GM03348 (cell line): ENCODE data around the gene NCL.

ENCODE experiments used
- DNase-seq: peaks from one replicate; pipeline ENCODE4 v3.0.0; 2012; ENCODE audit warnings: low spot score

The NCL gene, protein sequence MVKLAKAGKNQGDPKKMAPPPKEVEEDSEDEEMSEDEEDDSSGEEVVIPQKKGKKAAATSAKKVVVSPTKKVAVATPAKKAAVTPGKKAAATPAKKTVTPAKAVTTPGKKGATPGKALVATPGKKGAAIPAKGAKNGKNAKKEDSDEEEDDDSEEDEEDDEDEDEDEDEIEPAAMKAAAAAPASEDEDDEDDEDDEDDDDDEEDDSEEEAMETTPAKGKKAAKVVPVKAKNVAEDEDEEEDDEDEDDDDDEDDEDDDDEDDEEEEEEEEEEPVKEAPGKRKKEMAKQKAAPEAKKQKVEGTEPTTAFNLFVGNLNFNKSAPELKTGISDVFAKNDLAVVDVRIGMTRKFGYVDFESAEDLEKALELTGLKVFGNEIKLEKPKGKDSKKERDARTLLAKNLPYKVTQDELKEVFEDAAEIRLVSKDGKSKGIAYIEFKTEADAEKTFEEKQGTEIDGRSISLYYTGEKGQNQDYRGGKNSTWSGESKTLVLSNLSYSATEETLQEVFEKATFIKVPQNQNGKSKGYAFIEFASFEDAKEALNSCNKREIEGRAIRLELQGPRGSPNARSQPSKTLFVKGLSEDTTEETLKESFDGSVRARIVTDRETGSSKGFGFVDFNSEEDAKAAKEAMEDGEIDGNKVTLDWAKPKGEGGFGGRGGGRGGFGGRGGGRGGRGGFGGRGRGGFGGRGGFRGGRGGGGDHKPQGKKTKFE

DNA sequence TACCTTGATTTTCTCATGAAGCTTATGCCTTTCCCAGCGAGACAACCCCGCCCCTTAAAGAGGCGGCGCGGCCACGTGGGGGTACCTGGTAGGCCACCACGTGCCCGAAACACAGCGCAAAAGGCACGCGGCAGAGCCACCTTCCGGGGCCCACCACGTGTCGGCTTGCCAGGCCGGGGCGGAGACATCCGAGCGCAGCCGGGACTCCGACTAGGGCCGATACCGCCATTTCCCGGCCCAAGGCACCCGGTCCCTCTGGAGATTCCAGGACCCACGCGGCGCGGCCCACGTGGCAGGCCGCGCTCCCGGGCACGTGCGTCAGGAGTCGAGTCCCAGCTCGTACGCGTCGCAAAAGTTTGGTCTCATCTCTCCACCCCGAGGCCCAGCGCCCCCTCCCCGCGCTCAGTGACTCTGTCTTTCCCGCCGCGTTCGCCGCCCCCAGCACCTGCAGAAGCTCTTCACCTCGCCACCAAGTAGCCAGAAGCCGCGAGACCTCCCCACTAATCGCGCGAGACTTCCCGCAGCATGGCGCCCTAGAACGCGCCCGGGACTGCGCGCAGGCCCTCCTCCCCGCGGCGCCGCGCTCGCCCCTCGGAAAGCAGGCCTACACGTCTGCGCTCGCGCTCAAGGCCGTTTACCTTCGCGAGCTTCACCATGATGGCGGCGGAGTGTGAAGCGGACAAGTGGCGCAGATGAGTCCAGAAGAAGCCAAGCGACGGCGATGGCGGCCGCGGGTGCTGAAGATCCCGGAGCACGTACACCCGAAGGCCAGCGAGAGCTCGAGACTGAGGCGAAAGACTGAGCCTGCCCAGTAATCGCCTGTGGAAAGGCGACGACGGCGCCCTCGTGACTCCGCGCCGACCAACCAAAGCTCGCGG is at the start of gene NCL:
TSS of gene NCL (minus strand) at position 787 of the 878 bp plus-strand sequence. CDS start at position 656, 131 bp downstream.
- peak; percentile 89 for DNase-seq

DNA sequence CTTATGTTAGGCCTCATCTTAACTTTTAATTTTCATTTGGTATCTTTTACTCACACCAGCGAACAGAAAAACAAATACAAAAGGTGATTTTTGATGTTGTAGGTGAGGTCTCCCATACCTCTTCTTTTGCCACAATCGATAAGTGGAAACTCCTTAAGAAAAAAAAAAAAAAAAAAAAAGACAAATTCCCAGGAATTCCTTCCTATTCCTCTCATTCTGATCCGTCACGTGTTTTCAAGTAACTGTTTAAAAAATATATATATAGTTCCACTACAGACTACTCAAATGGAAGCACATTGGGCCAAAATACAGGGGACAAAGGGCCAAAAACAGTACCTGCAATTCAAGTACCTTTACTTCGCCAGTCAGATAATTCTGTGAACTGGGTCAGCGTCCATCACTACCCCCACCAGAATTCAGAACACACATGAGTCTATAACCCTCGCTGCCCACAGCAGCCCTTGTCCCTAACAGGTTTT is 49.5 kb upstream of the NCL start:
- no peak for DNase-seq

DNA sequence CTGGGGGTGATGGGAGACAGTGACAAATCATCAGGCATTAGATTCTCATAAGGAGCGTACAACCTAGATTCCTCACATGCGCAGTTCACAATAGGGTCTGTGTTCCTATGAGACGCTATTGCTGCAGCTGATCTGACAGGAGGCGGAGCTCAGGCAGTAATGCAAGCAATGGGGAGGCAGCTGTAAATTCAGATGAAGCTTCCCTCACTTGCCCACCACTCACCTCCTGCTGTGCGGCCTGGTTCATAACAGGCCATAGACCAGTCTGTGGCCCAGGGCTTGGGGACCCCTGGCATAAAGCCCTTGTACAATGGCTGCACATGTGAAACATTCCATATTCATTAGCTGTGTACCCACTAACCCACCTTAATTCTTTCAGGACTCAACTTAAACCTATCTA is 47.9 kb upstream of the NCL start:
- no peak for DNase-seq

DNA sequence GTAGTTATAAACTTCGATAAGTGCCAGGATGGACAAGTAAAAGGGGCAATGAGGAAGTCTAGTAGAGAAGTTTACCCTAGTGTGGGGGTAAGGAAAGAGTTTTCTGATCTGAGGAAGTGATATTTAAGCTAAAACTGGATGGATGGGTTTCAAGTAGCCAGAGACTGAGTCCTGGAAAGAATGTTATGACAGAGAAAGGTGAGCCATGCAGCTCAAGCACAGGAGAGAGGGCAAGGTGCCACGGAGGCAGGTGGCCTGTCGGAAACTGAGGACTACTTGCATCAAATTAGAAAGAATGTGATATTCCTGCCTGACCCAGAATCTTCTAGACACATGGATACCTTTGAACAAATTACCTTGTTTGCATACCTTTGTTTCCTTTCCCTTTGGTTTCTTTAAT is 39.5 kb upstream of the NCL start:
- DNase-seq = no peak

DNA sequence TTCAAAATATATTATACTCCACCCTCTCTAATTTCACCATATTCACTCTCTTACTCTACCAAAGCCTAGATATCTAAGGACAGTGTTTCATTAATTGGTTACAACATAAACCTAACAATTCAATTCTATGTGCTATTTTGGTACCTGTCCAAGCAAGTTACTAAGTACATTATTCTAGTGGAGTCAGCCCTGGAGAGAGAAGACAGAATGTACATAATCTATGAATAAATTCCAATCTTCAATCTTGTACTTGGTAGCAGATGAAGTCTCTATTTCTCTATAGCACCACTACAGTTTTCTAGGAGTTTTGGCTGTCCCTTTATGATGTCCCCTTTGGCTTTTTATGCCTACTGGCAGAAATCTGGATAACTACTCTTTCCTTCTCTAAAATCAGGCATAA is 38.3 kb upstream of the NCL start:
- DNase-seq = no peak

DNA sequence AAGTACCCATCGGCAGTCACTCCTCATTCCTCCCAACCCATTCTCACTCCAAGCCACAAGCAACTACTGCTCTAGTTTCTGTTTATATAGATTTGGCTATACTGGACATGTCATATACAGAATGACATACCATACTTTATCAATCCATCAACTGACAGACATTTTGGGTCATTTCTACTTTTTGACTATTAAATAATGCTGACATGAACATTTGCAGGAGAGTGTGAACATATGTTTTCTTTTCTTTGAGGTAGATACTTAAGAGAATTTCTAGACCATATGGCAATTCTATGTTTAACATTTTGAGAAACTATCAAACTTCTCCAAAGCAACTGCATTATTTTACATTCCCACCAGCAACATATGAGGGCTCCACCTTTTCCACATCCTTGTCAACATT is 33.4 kb upstream of the NCL start:
- no peak for DNase-seq

DNA sequence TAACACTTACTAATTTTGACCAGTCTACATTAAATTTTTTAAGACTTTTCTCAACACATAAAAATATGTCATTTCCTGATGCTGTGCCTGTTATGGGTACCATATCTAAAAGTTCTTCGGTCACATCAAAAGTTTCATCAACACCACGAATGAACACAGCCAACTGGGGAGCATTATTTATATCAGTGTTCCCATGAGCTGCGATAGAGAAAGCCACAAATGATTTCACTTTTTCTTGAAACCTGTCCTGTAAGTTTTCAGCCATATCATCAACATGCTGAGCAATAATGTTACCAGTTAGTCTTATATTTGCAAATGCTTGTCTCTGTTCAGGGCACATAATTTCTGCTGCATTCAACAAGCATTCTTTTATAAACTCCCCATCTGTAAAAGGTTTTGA is 30.4 kb upstream of the NCL start:
- no peak for DNase-seq

DNA sequence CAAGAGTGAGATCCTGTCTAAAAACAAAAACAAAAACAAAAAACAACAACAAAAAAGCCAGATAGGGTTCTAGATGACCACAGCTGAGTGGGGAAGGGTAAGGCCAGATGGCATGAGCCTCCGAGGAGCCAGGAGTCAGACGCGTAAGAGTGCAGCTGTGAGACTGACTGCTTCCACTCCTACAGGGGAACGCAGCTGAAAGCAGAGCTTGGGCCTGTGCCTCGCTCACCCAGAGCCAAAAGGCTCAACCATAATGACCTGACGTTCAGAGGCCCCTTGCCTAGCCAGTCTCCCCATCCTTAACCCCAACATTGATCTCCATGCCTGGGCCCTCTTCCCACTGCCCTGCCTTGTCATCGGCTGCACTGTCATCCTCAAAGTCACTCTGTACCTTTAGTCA is 26.5 kb upstream of the NCL start:
- DNase-seq = no peak

DNA sequence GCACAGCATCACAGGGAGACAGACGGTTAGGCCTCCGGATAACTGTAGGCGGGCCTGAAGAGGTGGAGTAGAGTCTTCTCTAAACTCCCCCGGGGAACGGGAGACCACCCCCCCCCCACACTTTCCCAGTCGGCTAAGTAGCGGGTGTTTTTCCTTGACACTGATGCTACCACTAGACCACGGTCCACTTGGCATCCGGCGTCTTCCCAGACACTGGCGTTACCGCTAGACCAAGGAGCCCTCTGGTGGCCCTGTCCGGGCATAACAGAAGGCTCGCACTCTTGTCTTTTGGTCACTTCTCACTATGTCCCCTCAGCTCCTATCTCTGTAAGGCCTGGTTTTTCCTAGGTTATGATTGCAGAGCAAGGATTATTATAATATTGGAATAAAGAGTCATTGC is 25.7 kb upstream of the NCL start:
- no peak for DNase-seq

DNA sequence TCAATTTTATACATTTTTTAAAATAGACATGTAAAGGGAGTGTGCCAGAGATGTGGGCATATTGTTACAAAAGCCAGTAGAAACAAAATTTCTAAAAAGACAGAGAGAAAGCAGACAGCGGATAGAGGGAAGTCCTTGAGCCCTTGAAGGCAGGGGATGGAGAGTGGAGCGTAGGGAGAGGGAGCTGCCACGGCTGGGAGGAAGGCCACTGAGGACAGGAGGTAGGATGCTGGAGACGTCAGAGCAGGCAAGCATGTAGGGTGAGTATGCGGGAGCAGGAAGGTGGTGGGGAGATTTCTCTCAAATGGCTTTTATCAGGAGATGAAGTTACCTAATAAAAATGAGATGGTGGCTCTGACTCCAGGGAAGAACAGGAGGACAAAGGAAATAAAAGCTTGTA is 24.0 kb upstream of the NCL start:
- no peak for DNase-seq

DNA sequence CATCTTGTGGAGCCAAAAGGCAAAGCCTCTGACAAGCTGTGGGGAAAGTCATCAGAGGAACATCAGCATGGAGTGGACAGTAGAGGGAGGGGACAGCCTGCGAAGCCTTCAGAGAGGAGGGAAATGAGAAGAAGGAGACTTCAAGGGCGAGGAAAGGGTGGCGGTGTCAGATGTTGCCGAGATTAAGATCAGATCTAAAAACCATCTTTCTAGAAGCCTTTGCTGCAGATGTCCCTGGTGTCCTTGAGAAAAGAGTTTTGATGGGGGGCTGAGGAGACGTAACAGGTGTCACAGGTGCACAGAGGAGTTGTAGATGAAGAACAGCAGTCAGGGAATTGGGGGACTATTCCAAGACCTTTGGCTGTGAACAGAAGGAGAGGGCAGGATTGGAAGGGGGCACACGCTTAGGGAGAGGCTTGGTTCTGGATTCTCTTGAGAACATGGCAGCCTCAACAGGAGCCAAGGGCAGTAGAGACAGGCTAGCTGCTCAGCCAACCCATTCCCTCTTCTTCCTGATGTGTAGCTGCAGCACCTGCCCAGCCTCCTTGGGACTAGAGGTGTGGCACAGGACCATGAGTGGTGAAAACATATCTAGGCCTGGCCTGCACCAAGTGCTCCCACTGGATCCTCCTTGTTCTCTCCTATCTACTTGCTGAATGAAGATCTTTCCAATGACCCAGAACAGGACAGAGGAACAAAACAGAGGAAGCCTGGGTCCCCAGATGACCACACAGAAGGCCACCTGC is 22.7 kb upstream of the NCL start:
- DNase-seq = no peak

DNA sequence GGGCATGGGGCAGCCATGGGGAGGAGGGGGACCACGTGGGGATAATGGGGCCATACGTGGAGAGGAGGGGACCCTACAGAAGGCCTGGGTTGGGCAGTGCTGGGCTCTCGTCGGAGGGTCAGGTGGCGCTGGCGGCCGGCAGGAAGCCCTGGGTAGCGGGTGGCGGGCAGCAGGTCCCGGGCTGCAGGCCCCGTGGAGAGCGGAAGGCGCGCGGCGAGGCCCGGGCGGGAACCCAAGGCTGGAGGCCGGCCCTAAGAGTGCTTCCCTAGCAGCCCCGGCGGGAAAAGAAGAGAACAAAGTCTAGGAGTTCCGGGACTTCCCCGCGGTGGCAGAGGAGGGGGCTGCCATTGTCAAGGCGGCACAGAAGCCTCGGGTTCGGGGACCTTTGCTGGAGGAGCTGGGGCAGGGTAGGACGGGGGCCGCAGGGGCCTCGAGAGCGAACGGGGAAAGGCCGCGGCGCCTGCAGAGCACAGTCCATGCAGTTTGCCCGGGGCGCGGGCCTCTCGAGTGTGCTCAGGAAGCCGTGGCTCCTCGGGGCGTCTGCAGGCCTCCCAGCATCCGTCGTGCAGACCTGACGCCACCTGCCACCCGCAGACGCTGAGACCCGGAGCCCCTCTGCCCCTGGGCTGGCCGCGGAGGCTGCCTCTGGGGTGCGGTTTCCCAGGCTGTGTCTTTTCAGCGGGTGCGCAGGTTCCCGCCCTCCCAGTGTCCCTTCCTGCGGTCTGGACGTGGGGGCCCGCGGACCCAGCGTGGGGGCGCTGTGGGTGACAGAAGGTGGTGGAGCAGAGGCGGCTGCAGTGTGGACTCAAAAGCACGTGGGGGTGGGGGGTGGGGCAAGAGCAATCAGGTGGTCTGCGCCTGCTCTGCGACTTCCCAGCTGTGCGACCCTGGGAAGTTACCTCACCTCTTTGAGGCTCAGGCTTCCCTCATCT is 19.4 kb upstream of the NCL start:
- DNase-seq = no peak

DNA sequence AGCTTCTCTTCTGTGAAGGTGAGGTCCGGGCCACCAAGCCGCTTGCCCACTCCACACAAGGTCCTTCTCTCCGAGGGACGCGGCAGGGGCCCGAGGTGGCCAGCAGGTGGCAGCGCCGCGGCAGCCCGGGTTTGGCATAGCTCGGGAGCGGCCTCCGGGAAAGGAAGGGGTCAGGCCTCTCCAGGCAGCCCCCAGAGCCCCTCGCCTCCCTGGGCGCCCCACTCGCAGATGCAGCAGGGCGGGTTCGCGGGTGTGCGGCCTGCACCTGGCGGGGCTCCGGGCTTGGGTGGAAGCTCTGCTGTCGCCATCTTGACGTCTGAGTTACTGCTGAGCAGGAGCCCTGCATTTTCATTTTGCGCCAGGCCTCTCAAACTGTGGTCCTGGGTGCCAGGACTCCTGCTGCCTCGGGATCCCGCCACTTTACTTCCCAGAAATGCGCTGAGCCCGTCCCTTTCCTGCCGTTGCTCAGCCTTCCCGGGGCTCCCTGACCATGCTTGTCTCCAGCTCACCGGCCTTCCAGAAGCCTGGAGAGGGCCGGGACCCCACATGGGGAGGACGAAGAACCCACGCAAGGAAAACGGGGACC is 18.6 kb upstream of the NCL start:
- peak; percentile 94 for DNase-seq

DNA sequence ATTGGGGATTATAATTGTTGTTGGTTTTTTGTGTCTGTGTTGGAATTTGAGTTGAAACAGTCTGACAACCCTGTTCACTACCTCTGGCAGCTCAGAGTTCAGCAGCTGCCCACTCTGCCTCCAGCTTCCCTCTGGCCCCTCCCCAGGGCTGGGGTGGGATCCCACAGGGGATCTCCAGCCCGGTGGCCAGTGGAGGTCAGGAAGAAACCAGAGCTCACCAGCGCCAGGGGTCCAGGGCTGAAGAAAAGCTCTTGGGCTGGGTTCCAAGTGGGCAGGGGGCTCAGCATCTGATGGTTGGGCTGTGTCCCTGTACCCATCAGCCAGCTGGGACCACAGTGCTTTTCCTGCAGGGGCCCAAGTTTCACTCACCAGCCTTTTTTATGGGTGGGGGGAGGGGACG is 16.5 kb upstream of the NCL start:
- DNase-seq = no peak

DNA sequence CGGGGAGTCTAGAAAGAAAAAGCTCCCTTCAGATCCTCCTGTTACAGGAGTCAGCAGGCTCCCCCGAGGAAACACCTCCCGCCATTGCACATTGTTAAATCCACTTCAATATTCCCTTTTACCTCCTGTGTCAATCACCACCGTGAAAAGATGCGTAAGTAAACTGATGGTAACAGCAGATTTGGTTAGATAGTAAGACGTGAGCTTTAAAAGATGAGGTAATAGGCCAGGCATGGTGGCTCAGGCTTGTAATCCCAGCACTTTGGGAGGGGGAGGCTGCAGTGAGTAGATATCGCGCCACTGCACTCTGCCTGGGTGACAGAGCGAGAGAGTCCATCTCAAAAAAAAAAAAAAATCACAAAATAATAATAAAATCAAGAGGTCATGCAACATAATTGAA is 15.2 kb upstream of the NCL start:
- DNase-seq = no peak

DNA sequence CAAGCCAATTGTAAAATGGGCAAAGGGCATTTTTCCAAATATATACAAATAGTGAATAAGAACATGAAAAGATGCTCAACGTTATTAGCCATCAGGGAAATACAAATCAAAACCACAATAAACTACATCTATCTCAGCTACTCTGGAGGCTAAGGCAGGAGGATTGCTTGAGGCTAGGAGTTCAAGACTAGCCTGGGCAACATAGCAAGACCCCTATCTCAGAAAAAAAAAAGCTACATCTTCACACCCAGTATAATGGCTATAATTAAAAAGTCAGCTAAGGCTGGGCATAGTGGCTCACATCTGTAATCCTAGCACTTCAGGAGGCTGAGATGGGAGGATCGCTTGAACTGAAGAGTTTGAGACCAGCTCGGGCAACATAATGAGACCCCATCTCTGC is 12.6 kb upstream of the NCL start:
- DNase-seq = no peak

DNA sequence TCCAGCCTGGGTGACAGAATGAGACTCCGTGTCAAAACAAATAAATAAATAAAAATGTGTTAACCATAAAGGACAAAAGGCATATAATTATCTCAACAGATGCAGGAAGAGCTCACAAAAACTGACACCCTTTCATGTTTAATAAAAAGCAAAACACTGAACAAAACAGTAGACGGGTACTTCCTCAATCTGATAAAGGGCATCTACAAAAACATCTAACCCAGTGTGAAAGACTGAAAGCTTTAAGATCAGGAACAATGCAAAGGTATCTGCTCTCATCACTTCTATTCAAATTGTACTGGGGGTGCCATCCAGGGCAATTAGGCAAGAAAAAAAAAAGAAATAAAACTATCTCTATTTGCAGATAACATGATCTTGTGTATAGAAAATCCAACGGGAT is 11.7 kb upstream of the NCL start:
- no peak for DNase-seq

DNA sequence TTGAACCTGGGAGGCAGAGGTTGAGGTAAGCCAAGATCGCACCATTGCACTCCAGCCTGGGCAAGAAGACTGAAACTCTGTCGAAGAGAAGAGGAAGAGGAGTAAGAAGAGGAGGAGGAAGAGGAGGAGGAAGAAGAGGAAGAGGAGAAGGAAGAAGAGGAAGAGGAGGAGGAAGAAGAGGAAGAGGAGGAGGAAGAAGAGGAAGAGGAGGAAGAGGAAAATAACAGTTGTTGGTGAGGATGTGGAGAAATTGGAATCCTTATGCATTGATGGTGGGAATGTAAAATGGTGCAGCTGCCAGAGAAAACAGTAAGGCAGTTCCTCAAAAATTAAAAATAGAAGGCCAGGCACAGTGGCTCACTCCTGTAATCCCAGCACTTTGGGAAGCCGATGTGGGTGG is 8.5 kb upstream of the NCL start:
- DNase-seq = no peak

DNA sequence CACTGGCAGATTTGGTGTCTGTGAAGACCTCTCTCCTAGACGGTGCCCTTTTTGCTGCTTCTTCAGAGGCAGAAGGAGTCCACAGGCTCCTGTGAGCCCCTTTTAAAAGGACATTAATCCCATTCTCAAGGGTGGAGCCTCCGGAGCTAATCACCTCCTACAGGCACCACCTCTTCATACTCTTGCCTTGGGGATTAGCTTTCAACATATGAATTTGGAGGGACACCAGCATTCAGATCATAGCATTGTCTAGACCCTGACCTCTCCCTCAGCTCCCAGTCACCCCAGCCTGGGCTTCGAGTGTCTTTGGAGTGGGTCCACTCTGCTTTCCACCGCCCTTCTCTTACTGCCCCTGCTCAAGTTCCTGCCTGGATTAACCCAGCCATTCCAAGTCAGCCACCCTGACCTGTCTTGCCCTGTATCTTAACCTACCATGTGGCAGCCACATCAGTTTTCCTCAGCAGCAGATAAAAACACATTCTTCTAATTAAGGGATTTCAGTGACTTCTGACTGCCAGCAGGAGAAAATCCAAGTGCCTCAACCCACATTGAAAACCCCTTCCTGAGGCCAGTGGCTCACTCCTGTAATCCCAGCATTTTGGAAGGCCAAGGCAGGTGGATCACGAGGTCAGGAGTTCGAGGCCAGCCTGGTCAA is 6.1 kb upstream of the NCL start:
- DNase-seq = no peak

DNA sequence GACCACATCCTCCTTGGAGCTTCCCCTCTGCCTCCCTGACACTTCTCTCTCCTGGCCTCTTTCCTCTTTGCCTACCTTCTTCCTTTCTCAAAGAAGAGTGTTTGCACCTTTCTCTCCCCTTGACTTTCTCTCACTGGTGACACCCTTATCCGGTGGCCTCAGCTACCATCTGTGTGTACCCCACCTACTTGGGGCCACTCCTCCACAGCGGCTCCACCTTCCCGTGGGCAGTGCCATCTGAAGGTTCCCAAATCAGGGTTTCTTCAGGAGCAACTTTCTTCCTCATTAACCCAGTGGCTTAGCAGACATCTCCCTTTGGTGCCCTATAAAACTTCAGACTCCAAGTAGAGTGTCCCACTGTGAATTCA is 5.3 kb upstream of the NCL start:
- DNase-seq = no peak
